Esophagus muscularis mucosa (tissue), 4 donors: ENCODE data around the gene ZNF385D. TPM values are rescaled to one million over a fixed set of nuclear protein-coding genes. Genes with fewer than 3 reads are reported as not detected.

Experiments
- DNase-seq: peaks from one replicate; pipeline ENCODE4 v3.0.0-alpha.2; 2017; ENCODE audit errors: extremely low spot score
- H3K27ac ChIP-seq, 4 donors: fragments of 200-600 bp; sonication (generic); replicated peaks in 1 of 4; 1 replicate in 3 of 4; 2 replicates in 1 of 4; pipeline ENCODE4 v1.5.1; 2016 to 2019; ENCODE audit warnings: mild to moderate bottlenecking in 1 of 4
- H3K27me3 ChIP-seq, 4 donors: fragments of 200-600 bp; sonication (generic); one replicate each; pipeline versions ENCODE4 v1.5.1 to v1.6.0; 2016 to 2019
- H3K36me3 ChIP-seq, 4 donors: fragments of 200-600 bp; sonication (generic); one replicate each; pipeline ENCODE4 v1.5.1; 2016 to 2019
- H3K4me1 ChIP-seq, 4 donors: fragments of 200-600 bp; sonication (generic); one replicate each; pipeline ENCODE4 v1.5.1; 2016 to 2019
- H3K4me3 ChIP-seq, 4 donors: fragments of 200-600 bp; sonication (generic); 1 replicate in 2 of 4; 2 replicates in 2 of 4; pipeline ENCODE4 v1.5.1; 2016 to 2019; ENCODE audit warnings: mild to moderate bottlenecking in 4 of 4, moderate library complexity in 1 of 4
- H3K9me3 ChIP-seq, 4 donors: fragments of 200-600 bp; sonication (generic); 1 replicate in 3 of 4; 2 replicates in 1 of 4; pipeline ENCODE4 v1.5.1; 2016 to 2019
- EP300 ChIP-seq: sonication (generic); formaldehyde crosslinking; IDR thresholded peaks from one replicate; pipeline ENCODE4 v1.6.1; 2017; ENCODE audit warnings: antibody characterized with exemption
- POLR2A ChIP-seq: fragments of 450-650 bp; IDR thresholded peaks from one replicate; pipeline ENCODE4 v1.6.1; 2017; ENCODE audit warnings: antibody characterized with exemption, moderate library complexity, mild to moderate bottlenecking, low read depth
- POLR2AphosphoS5 ChIP-seq, 2 donors: sonication (generic); formaldehyde crosslinking; IDR thresholded peaks; one replicate each; pipeline ENCODE4 v1.6.1; 2017; ENCODE audit warnings: antibody characterized with exemption in 2 of 2
- WGBS: methylation state at CpG from one replicate; pipeline ENCODE4 v1.1.5; 2018; 5-methylcytosine and 5-hydroxymethylcytosine counted together
- intact Hi-C: fragments of 100-400 bp; cut with DNase I; formaldehyde crosslinking; loops from one replicate; pipeline ENCODE4 v1.15.1; 2023
- total RNA-seq, 4 donors: library from RNA; depleted of rRNA; stranded (reverse); fragments of >200 nt; gene quantifications; one replicate each; pipeline versions ENCODE4 v1.1.0 to v1.2.1, GENCODE V29; 2016
- TF ChIP-seq, protein P1 (sequence below), 3 experiments: fragments of 200-600 bp in 2 of 3; fragments of 450-650 bp in 1 of 3; sonication (generic) in 2 of 3; IDR thresholded peaks; one replicate each; pipeline ENCODE4 v1.5.1; 2017 to 2019; ENCODE audit warnings: antibody characterized with exemption in 3 of 3, mild to moderate bottlenecking in 2 of 3, moderate library complexity in 1 of 3

Gene ZNF385D
- total RNA-seq, 4 donors from 2014 or later, result 7.7 to 11.2 (median 8.2) TPM

DNA sequence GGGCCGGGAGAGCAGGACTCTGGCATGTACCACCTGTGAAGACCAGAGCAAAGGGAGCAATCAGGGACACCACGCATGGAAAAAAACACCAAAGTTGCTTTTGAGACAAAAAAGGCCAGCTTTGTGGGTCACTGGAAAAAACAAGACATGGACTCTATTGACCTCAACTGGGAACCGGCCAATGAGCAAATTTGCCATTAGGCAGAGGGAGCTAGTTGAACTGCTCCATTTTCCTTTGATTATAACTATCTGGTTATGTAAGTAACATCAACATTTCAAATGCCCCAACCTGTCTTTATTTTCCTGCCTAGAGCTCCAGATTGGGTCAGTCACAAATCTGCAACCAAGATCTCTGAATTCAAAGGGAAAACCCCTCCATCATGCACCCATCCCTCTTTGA is 86.0 kb downstream of the ZNF385D start:
- no peak for DNase-seq
- WGBS, result 87% methylated on average over 3 of the region's 3 CpGs
- intact Hi-C loops, result no loop called here
- TF ChIP-seq POLR2A (no peak), POLR2AphosphoS5 (IDR thresholded peaks at IDR 0.05) (no peak), EP300 (no peak)
- TF ChIP-seq, protein P1, sequence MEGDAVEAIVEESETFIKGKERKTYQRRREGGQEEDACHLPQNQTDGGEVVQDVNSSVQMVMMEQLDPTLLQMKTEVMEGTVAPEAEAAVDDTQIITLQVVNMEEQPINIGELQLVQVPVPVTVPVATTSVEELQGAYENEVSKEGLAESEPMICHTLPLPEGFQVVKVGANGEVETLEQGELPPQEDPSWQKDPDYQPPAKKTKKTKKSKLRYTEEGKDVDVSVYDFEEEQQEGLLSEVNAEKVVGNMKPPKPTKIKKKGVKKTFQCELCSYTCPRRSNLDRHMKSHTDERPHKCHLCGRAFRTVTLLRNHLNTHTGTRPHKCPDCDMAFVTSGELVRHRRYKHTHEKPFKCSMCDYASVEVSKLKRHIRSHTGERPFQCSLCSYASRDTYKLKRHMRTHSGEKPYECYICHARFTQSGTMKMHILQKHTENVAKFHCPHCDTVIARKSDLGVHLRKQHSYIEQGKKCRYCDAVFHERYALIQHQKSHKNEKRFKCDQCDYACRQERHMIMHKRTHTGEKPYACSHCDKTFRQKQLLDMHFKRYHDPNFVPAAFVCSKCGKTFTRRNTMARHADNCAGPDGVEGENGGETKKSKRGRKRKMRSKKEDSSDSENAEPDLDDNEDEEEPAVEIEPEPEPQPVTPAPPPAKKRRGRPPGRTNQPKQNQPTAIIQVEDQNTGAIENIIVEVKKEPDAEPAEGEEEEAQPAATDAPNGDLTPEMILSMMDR (IDR thresholded peaks at IDR 0.05), result no peak
- H3K4me1 ChIP-seq, result peaks cover 0 to 27% (median 21%) of the 10 kb centered on the region in 4 donors
- H3K36me3 ChIP-seq, result peaks cover 0 to 5% (median 2%) of the 10 kb centered on the region in 4 donors
- no peak overlapping the region for H3K4me3 ChIP-seq
- peak overlapping the region in 3 of 4 donors; percentile 20 to 37 (median 28) for H3K27ac ChIP-seq
- no peaks in the 10 kb centered on the region for H3K27me3 ChIP-seq
- no peaks in the 10 kb centered on the region for H3K9me3 ChIP-seq

- Histone ChIP-seq H3K9me3 (no peaks in the 10 kb centered on the region), H3K4me3 (no peak overlapping the region), H3K27me3 (no peaks in the 10 kb centered on the region), H3K36me3 (peaks cover 0 to 5% (median 2%) of the 10 kb centered on the region in 4 donors), H3K27ac (no peak overlapping the region), H3K4me1 (peaks cover 0 to 26% (median 23%) of the 10 kb centered on the region in 4 donors)
- WGBS, result 84% methylated on average over 2 of the region's 2 CpGs
- DNase-seq, result no peak
- intact Hi-C loops, result no loop called here
- TF ChIP-seq, protein P1 (IDR thresholded peaks at IDR 0.05), result no peak
- TF ChIP-seq POLR2A, result no peak
- TF ChIP-seq POLR2AphosphoS5 (IDR thresholded peaks at IDR 0.05), result no peak
- no peak for TF ChIP-seq EP300
Measured at GRCh38 chr3:21662403-21662802, 88.6 kb downstream of the ZNF385D start.

DNA sequence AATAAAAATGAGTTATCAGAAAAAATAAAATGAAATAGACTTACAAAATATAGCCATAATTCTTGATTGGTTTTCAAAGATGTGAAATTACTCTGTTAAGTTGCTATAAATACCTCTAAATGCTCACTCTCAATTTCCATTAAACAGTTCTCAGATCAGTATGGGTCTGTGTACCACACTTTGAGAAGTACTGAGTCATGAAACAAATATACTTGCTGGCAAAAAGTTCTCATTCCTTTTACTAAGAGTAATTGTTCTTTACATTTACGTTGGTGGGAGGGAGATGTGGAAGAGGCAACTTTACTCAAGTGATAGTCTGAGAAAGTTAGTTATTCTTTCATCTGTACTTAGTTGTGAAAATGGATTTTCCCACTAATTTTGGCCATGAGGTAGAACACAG is 96.3 kb downstream of the ZNF385D start:
- no peaks in the 10 kb centered on the region for H3K9me3 ChIP-seq
- DNase-seq, result no peak
- peaks cover 0 to 15% (median 10%) of the 10 kb centered on the region in 4 donors for H3K4me1 ChIP-seq
- intact Hi-C loops, result no loop called here
- H3K27me3 ChIP-seq, result no peaks in the 10 kb centered on the region
- H3K4me3 ChIP-seq, result no peak overlapping the region
- H3K27ac ChIP-seq, result no peak overlapping the region
- TF ChIP-seq POLR2A (no peak), POLR2AphosphoS5 (IDR thresholded peaks at IDR 0.05) (no peak), EP300 (no peak)
- TF ChIP-seq, protein P1 (IDR thresholded peaks at IDR 0.05), result no peak
- WGBS, result 32% methylated on average over 1 of the region's 1 CpG
- no peaks in the 10 kb centered on the region for H3K36me3 ChIP-seq

- WGBS, result 75% methylated on average over 5 of the region's 5 CpGs
- no peak overlapping the region for H3K4me3 ChIP-seq
- H3K4me1 ChIP-seq, result peaks cover 0 to 15% (median 10%) of the 10 kb centered on the region in 4 donors
- H3K27me3 ChIP-seq, result no peaks in the 10 kb centered on the region
- no peak for DNase-seq
- no peak overlapping the region for H3K27ac ChIP-seq
- TF ChIP-seq, protein P1 (IDR thresholded peaks at IDR 0.05), result no peak
- no peak for TF ChIP-seq POLR2AphosphoS5 (IDR thresholded peaks at IDR 0.05)
- TF ChIP-seq EP300, result no peak
- no peak for TF ChIP-seq POLR2A
- H3K36me3 ChIP-seq, result no peaks in the 10 kb centered on the region
- H3K9me3 ChIP-seq, result no peaks in the 10 kb centered on the region
- intact Hi-C loops, result no loop called here
Measured at GRCh38 chr3:21654241-21654640, 96.8 kb downstream of the ZNF385D start.

GRCh38 chr3:21649519-21649918 is 101.5 kb downstream of the ZNF385D start:
- Histone ChIP-seq H3K27me3 (no peaks in the 10 kb centered on the region), H3K36me3 (no peaks in the 10 kb centered on the region), H3K4me3 (no peak overlapping the region), H3K27ac (no peak overlapping the region), H3K9me3 (no peaks in the 10 kb centered on the region), H3K4me1 (peaks cover 13 to 22% (median 18%) of the 10 kb centered on the region in 4 donors)
- intact Hi-C loops, result no loop called here
- no peak for DNase-seq
- 78% methylated on average over 1 of the region's 1 CpG for WGBS
- TF ChIP-seq POLR2AphosphoS5 (IDR thresholded peaks at IDR 0.05) (no peak), EP300 (no peak), POLR2A (no peak)
- TF ChIP-seq, protein P1 (IDR thresholded peaks at IDR 0.05), result no peak
